A673 (cell line): Measurements from ENCODE around the gene CYBC1.

Source experiments
- CTCF ChIP-seq: fragments of 300-800, 200-600 bp; sonication (generic); conservative IDR thresholded peaks from 2 replicates; pipeline ENCODE4 v1.5.1; 2017; ENCODE audit warnings: low read depth, mild to moderate bottlenecking, antibody characterized with exemption, low read length, moderate library complexity, mixed read lengths
- EZH2 ChIP-seq: fragments of 200-600 bp; sonication (generic); IDR thresholded peaks from 2 replicates; pipeline ENCODE4 v1.6.1; 2017; ENCODE audit warnings: borderline replicate concordance, low read depth, mild to moderate bottlenecking, mixed read lengths, antibody characterized with exemption, low read length; ENCODE audit not compliant: poor library complexity, severe bottlenecking

GRCh38 chr17:82443465-82444283, 6.9 kb downstream of the CYBC1 start:
- TF ChIP-seq CTCF (no peak), EZH2 (no peak)
